Measurements from ENCODE around the gene MAGI1.

The MAGI1 gene

GRCh38 chr3:65938676-65939075 is 100.0 kb downstream of the MAGI1 start:
- H3K4me3 ChIP-seq (ENCODE audit: low read length), result no peak overlapping the region
- no peak for DNase-seq (ENCODE audit: low read depth)
- TF ChIP-seq, protein P1, sequence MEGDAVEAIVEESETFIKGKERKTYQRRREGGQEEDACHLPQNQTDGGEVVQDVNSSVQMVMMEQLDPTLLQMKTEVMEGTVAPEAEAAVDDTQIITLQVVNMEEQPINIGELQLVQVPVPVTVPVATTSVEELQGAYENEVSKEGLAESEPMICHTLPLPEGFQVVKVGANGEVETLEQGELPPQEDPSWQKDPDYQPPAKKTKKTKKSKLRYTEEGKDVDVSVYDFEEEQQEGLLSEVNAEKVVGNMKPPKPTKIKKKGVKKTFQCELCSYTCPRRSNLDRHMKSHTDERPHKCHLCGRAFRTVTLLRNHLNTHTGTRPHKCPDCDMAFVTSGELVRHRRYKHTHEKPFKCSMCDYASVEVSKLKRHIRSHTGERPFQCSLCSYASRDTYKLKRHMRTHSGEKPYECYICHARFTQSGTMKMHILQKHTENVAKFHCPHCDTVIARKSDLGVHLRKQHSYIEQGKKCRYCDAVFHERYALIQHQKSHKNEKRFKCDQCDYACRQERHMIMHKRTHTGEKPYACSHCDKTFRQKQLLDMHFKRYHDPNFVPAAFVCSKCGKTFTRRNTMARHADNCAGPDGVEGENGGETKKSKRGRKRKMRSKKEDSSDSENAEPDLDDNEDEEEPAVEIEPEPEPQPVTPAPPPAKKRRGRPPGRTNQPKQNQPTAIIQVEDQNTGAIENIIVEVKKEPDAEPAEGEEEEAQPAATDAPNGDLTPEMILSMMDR (conservative IDR thresholded peaks at IDR 0.05; ENCODE audit: low read depth, low read length), result no peak

GRCh38 chr3:65938147-65938546 is 100.6 kb downstream of the MAGI1 start:
- H3K4me3 ChIP-seq (ENCODE audit: low read length), result no peak overlapping the region
- no peak for DNase-seq (ENCODE audit: low read depth)
- TF ChIP-seq, protein P1 (conservative IDR thresholded peaks at IDR 0.05; ENCODE audit: low read depth, low read length), result no peak

DNA sequence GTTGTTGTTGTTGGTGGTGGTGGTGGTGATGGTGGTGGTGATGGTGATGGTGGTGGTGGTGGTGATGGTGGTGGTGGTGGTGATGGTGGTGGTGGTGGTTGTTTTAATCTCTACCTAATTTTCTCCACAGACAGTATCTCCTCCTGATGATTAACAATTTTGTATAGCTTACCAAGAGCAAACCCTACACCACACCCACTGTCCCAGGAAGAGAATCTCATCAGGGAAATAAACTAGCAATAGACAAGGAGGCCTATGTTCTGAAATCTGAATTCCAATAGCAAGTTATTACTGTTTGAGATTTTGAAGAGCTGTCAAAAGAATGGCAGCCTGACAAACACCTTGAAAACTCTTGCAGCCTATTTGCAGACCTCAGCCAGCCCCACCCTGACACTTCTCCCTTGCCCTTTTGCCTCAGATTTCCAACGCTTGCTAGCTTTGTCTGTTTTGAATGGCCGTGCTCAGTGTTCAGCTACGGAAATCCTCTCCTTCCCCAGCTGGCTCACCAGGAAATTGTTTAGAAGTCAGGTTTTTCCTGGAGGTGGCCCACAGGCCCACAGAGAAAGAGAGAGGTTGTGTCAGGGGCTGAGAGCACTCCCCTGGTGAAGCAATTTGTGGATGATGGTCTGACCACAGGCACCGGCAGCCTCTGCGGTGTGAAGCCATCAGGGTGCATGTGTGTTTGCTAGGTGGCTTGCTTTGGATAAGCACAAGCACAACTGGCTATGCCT is 101.6 kb downstream of the MAGI1 start:
- TF ChIP-seq, protein P1 (conservative IDR thresholded peaks at IDR 0.05; ENCODE audit: low read depth, low read length), result no peak
- no peak for DNase-seq (ENCODE audit: low read depth)
- H3K4me3 ChIP-seq (ENCODE audit: low read length), result no peak overlapping the region

DNA sequence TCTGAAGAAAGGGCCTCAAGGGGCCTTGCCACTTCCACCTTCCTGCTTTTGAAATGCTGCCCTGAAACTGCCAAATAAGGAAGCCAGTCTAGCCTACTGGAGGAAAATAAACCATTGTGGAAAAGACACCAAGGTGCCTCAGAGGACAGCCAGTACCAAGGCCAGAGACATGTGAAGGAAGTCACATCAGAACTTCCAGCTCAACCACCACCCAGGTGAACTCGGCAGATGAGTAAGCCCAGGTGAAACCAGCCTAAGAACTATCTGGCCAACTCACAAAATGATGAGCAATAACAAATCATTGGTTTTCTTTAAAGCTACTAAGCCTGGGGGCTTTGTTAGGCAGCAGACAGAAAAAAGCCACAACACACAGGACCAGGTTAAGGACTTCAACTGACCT is 103.0 kb downstream of the MAGI1 start:
- no peak for DNase-seq (ENCODE audit: low read depth)
- TF ChIP-seq, protein P1 (conservative IDR thresholded peaks at IDR 0.05; ENCODE audit: low read depth, low read length), result no peak
- no peak overlapping the region for H3K4me3 ChIP-seq (ENCODE audit: low read length)

- no peak for DNase-seq (ENCODE audit: low read depth)
- TF ChIP-seq, protein P1 (conservative IDR thresholded peaks at IDR 0.05; ENCODE audit: low read depth, low read length), result no peak
- H3K4me3 ChIP-seq (ENCODE audit: low read length), result no peak overlapping the region
Observed at GRCh38 chr3:65930648-65931047, 108.1 kb downstream of the MAGI1 start.

- DNase-seq (ENCODE audit: low read depth), result no peak
- no peak overlapping the region for H3K4me3 ChIP-seq (ENCODE audit: low read length)
- TF ChIP-seq, protein P1 (conservative IDR thresholded peaks at IDR 0.05; ENCODE audit: low read depth, low read length), result no peak
Observed at GRCh38 chr3:65928110-65928509, 110.6 kb downstream of the MAGI1 start.

DNA sequence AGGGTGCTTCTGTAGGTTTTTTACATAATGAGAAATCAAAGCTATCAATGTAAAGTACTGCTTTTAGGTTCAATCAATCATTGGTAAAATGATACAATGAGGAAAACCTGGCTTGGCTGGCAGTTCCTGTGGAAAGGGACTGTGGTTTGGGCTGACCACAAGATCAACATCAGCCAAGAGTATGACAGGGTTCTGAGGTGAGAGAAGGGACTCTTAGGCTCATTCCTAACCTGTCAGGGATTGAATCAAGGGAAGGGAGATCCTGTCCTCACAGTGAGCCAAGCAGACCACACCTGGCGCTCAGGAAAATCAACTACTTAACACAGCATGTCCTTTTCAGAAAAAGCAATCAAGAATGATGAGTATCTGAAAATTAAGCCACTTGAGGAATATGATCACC is 111.1 kb downstream of the MAGI1 start:
- no peak for DNase-seq (ENCODE audit: low read depth)
- H3K4me3 ChIP-seq (ENCODE audit: low read length), result no peak overlapping the region
- TF ChIP-seq, protein P1 (conservative IDR thresholded peaks at IDR 0.05; ENCODE audit: low read depth, low read length), result no peak
